Uterus (tissue), 2 donors: ENCODE measurements around the gene KIAA1328.
"Not testable (repeated sequence)": the region's sequence is repeated elsewhere in the genome, so short reads cannot be mapped to it uniquely, and the experiment has no call there.

Experiments used
- POLR2A ChIP-seq, 2 donors: fragments of 450-650 bp; IDR thresholded peaks; one replicate each; pipeline ENCODE4 v1.6.1; 2016; ENCODE audit warnings: antibody characterized with exemption in 2 of 2, mild to moderate bottlenecking in 1 of 2, moderate library complexity in 1 of 2
- TF ChIP-seq, protein P1 (sequence below), 4 experiments: fragments of 200-600 bp in 2 of 4; fragments of 450-650 bp in 2 of 4; sonication (generic) in 2 of 4; IDR thresholded peaks; one replicate each; pipeline ENCODE4 v1.5.1; 2016 to 2019; ENCODE audit warnings: antibody characterized with exemption in 4 of 4, mild to moderate bottlenecking in 2 of 4, moderate library complexity in 1 of 4

DNA sequence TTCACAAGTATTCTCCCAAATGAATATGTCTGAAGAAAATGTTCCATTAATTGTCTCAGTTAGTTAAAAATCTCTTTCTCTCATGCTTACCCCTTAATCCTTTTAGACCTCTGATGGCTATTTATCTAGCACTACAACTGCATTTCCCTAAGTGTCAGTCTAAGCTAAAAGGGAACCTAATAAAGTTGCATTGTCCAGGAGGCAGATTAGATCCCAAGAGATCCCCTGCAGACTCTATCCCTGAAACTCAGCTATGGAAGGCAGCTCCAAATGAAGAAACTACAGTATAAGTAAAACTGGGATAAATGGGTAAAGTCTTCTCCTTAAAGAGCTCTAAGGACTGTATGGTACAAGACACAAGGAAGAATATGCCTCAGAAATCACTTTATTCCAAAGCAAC is 12.8 kb upstream of the KIAA1328 start:
- TF ChIP-seq POLR2A (IDR thresholded peaks at IDR 0.05), result not testable (repeated sequence)
- TF ChIP-seq, protein P1, sequence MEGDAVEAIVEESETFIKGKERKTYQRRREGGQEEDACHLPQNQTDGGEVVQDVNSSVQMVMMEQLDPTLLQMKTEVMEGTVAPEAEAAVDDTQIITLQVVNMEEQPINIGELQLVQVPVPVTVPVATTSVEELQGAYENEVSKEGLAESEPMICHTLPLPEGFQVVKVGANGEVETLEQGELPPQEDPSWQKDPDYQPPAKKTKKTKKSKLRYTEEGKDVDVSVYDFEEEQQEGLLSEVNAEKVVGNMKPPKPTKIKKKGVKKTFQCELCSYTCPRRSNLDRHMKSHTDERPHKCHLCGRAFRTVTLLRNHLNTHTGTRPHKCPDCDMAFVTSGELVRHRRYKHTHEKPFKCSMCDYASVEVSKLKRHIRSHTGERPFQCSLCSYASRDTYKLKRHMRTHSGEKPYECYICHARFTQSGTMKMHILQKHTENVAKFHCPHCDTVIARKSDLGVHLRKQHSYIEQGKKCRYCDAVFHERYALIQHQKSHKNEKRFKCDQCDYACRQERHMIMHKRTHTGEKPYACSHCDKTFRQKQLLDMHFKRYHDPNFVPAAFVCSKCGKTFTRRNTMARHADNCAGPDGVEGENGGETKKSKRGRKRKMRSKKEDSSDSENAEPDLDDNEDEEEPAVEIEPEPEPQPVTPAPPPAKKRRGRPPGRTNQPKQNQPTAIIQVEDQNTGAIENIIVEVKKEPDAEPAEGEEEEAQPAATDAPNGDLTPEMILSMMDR (IDR thresholded peaks at IDR 0.05), result not testable (repeated sequence)
